K562 (cell line): ENCODE measurements around the gene PPP1R14D. TPM values are rescaled to one million over a fixed set of nuclear protein-coding genes. Genes with fewer than 3 reads are reported as not detected.

Experiments used
- BCL6 ChIP-seq: fragments of 250-450 bp; sonication (Bioruptor Pico); IDR thresholded peaks from 2 replicates; pipeline ENCODE4 v1.4.0; 2020
- CHD2 ChIP-seq: IDR thresholded peaks from 2 replicates; pipeline ENCODE4 v1.6.1; 2011; ENCODE audit warnings: low read depth, low read length
- COPS2 ChIP-seq: fragments of 450-650 bp; conservative IDR thresholded peaks from 2 replicates; pipeline ENCODE4 v1.6.1; 2016; ENCODE audit warnings: mild to moderate bottlenecking, moderate library complexity
- EHMT2 ChIP-seq: fragments of 450-650 bp; IDR thresholded peaks from 2 replicates; pipeline ENCODE4 v1.6.1; 2018; ENCODE audit warnings: antibody characterized with exemption
- ETV1 ChIP-seq: fragments of 450-650 bp; conservative IDR thresholded peaks from 2 replicates; pipeline ENCODE4 v1.6.1; 2016; ENCODE audit warnings: missing genetic modification characterization, control low read depth, low read depth, missing compliant biosample characterization
- FOXK1 ChIP-seq: sonication (generic); formaldehyde crosslinking; IDR thresholded peaks from 2 replicates; pipeline ENCODE4 v1.8.0; 2022; ENCODE audit warnings: missing genetic modification reagents, mild to moderate bottlenecking, borderline replicate concordance
- FOXP1 ChIP-seq: sonication (generic); formaldehyde crosslinking; IDR thresholded peaks from 2 replicates; pipeline ENCODE4 v1.8.0; 2022; ENCODE audit warnings: mild to moderate bottlenecking, missing genetic modification reagents
- HMG20A ChIP-seq: fragments of 450-650 bp; formaldehyde crosslinking; conservative IDR thresholded peaks from 2 replicates; pipeline ENCODE4 v1.4.0; 2020; ENCODE audit warnings: mild to moderate bottlenecking, mixed read lengths
- HNRNPL ChIP-seq: fragments of 200-400 bp; formaldehyde crosslinking; IDR thresholded peaks from 2 replicates; pipeline ENCODE4 v1.6.1; 2017; ENCODE audit warnings: low read depth, mild to moderate bottlenecking, low read length
- HSF4 ChIP-seq: fragments of 250-450 bp; sonication (Bioruptor Pico); IDR thresholded peaks from 2 replicates; pipeline ENCODE4 v2.1.2; 2022; ENCODE audit warnings: mild to moderate bottlenecking, moderate library complexity, borderline replicate concordance
- KAT8 ChIP-seq: fragments of 450-650 bp; IDR thresholded peaks from 2 replicates; pipeline ENCODE4 v1.6.1; 2016; ENCODE audit warnings: low read depth, mild to moderate bottlenecking
- KDM1A ChIP-seq, 2 experiments: fragments of 450-650 bp; IDR thresholded peaks; 2 replicates each; pipeline ENCODE4 v1.6.1; 2016; ENCODE audit warnings: mild to moderate bottlenecking in 2 of 2
- MIER1 ChIP-seq: fragments of 450-650 bp; IDR thresholded peaks from 2 replicates; pipeline ENCODE4 v1.6.1; 2016; ENCODE audit warnings: antibody characterized with exemption, mild to moderate bottlenecking, low read depth
- NONO ChIP-seq, 2 experiments: fragments of 200-400 bp in 1 of 2; fragments of 450-650 bp in 1 of 2; formaldehyde crosslinking in 1 of 2; IDR thresholded peaks; 2 replicates each; pipeline ENCODE4 v1.6.1; 2017; ENCODE audit warnings: low read depth in 2 of 2, mild to moderate bottlenecking in 2 of 2, moderate library complexity in 2 of 2, low read length in 1 of 2
- SMAD3 ChIP-seq: fragments of 450-650 bp; formaldehyde crosslinking; conservative IDR thresholded peaks from 2 replicates; pipeline ENCODE4 v1.4.0; 2020; ENCODE audit warnings: mild to moderate bottlenecking
- STAG1 ChIP-seq: sonication (generic); formaldehyde crosslinking; IDR thresholded peaks from 2 replicates; pipeline ENCODE4 v1.5.0; 2020; ENCODE audit warnings: missing genetic modification reagents, borderline replicate concordance
- TAF7 ChIP-seq: fragments of 450-650 bp; IDR thresholded peaks from 2 replicates; pipeline ENCODE4 v1.6.1; 2016; ENCODE audit warnings: missing genetic modification characterization, missing compliant biosample characterization
- ZNF134 ChIP-seq: fragments of 250-450 bp; sonication (Bioruptor Pico); conservative IDR thresholded peaks from 2 replicates; pipeline ENCODE4 v1.4.0; 2020
- ZNF384 ChIP-seq: IDR thresholded peaks from 2 replicates; pipeline ENCODE4 v1.6.1; 2012; ENCODE audit warnings: low read depth, low read length, improper control_type of control experiment
- polyA plus RNA-seq, 8 experiments: library from polyadenylated mRNA; depleted of rRNA in 4 of 8; stranded (reverse) in 5 of 8; unstranded in 3 of 8; fragments of >200 nt; fragmentation: Nextera tagmentation in 2 of 8; fragmentation: Illumina TruSeq in 1 of 8; extraction: Ambion mirVana in 2 of 8; extraction: Trizol in 1 of 8; gene quantifications; 2 replicates each; pipeline versions ENCODE4 v1.2.1 to v1.2.3, GENCODE V29; 2011 to 2014; ENCODE audit warnings: inconsistent platforms in 1 of 8, missing spikeins in 1 of 8
- total RNA-seq, 7 experiments: library from RNA; depleted of rRNA in 6 of 7; stranded (reverse); fragments of >200 nt in 6 of 7; fragmentation: Illumina TruSeq in 2 of 7; extraction: Trizol in 2 of 7; gene quantifications; 2 replicates each; pipeline versions ENCODE4 v1.2.1 to v1.2.3, GENCODE V29; 2011 to 2021; ENCODE audit warnings: low replicate concordance in 1 of 7
- TF ChIP-seq, protein P1 (sequence below): fragments of 250-450 bp; sonication (Bioruptor Pico); IDR thresholded peaks from 2 replicates; pipeline ENCODE4 v1.8.0; 2021; ENCODE audit warnings: borderline replicate concordance, mild to moderate bottlenecking, moderate library complexity; ENCODE audit not compliant: poor library complexity, severe bottlenecking
- TF ChIP-seq, protein P2 (sequence below): fragments of 250-450 bp; sonication (Bioruptor Pico); IDR thresholded peaks from 2 replicates; pipeline ENCODE4 v1.4.0; 2020; ENCODE audit warnings: borderline replicate concordance
- TF ChIP-seq, protein P3 (sequence below): sonication (generic); formaldehyde crosslinking; IDR thresholded peaks from 2 replicates; pipeline ENCODE4 v1.8.0; 2022; ENCODE audit warnings: mild to moderate bottlenecking, low read depth, missing genetic modification reagents
- TF ChIP-seq, protein P4 (sequence below): sonication (generic); formaldehyde crosslinking; IDR thresholded peaks from 2 replicates; pipeline ENCODE4 v1.4.0; 2020; ENCODE audit warnings: mild to moderate bottlenecking, missing genetic modification reagents

PPP1R14D gene
- total and polyA plus RNA-seq, 9 of the 15 experiments (the other 6 are each of a cell fraction or from before 2014, with no cell fraction given): 0.11 to 0.18 TPM; not detected in 7

DNA sequence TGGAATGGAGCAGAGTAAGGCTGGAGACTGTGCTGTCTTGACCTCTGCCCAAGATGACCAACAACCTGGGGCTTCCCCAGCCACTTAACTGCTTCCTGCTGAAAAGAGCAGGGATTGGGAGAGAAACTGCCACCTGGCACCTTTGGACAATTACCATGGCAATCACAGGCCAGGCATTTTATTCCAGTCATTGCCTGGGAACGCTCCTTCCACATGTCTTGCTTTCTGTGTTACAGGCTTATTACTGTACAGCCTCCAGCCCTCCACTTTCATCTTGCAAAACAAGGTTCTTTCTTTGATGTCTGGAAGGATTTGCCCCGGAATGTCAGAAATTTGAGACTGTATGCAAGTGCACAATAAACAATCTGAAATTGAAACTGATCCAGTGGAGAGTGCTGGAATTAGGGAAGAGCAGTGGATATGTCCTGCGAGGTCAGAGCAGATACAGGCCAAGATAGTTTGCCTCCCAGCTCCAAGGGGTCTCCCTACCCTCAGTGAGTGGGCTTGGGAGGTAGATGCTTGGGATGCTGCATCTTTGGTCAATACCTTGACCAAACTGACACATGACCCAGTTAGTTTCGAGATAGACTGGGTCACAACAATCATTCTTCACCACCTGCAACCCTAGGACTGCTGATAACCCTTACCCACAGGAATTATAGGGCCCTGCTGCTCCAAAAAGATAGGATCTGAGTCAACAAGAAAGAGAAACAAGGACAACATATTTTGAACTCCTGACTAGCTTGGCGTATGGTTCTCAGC, 2.7 kb downstream of the PPP1R14D start (continued):
- TF ChIP-seq HNRNPL: no peak
- TF ChIP-seq HMG20A: no peak
- TF ChIP-seq STAG1 (CRISPR knock-in tag): no peak
- TF ChIP-seq, protein P1, sequence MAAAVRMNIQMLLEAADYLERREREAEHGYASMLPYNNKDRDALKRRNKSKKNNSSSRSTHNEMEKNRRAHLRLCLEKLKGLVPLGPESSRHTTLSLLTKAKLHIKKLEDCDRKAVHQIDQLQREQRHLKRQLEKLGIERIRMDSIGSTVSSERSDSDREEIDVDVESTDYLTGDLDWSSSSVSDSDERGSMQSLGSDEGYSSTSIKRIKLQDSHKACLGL: no peak
- TF ChIP-seq EHMT2: no peak
- TF ChIP-seq KDM1A (IDR thresholded peaks at IDR 0.05): peak; percentile 93 to 94
- TF ChIP-seq, protein P2, sequence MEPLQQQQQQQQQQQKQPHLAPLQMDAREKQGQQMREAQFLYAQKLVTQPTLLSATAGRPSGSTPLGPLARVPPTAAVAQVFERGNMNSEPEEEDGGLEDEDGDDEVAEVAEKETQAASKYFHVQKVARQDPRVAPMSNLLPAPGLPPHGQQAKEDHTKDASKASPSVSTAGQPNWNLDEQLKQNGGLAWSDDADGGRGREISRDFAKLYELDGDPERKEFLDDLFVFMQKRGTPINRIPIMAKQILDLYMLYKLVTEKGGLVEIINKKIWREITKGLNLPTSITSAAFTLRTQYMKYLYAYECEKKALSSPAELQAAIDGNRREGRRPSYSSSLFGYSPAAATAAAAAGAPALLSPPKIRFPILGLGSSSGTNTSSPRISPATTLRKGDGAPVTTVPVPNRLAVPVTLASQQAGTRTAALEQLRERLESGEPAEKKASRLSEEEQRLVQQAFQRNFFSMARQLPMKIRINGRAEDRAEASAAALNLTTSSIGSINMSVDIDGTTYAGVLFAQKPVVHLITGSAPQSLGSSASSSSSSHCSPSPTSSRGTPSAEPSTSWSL (CRISPR knock-in tag): no peak
- TF ChIP-seq TAF7: no peak
- peak; percentile 53; the same call in 1 of the 2 replicates for TF ChIP-seq SMAD3 (CRISPR knock-in tag)
- TF ChIP-seq KAT8: no peak
- no peak for TF ChIP-seq CHD2
- TF ChIP-seq ETV1: no peak
- TF ChIP-seq, protein P3, sequence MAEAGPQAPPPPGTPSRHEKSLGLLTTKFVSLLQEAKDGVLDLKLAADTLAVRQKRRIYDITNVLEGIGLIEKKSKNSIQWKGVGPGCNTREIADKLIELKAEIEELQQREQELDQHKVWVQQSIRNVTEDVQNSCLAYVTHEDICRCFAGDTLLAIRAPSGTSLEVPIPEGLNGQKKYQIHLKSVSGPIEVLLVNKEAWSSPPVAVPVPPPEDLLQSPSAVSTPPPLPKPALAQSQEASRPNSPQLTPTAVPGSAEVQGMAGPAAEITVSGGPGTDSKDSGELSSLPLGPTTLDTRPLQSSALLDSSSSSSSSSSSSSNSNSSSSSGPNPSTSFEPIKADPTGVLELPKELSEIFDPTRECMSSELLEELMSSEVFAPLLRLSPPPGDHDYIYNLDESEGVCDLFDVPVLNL (CRISPR knock-in tag): no peak
- TF ChIP-seq BCL6 (CRISPR knock-in tag): no peak
- TF ChIP-seq, protein P4, sequence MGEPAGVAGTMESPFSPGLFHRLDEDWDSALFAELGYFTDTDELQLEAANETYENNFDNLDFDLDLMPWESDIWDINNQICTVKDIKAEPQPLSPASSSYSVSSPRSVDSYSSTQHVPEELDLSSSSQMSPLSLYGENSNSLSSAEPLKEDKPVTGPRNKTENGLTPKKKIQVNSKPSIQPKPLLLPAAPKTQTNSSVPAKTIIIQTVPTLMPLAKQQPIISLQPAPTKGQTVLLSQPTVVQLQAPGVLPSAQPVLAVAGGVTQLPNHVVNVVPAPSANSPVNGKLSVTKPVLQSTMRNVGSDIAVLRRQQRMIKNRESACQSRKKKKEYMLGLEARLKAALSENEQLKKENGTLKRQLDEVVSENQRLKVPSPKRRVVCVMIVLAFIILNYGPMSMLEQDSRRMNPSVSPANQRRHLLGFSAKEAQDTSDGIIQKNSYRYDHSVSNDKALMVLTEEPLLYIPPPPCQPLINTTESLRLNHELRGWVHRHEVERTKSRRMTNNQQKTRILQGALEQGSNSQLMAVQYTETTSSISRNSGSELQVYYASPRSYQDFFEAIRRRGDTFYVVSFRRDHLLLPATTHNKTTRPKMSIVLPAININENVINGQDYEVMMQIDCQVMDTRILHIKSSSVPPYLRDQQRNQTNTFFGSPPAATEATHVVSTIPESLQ (CRISPR knock-in tag): no peak
- peak; percentile 90 for TF ChIP-seq FOXP1 (CRISPR knock-in tag)
- TF ChIP-seq HSF4 (CRISPR knock-in tag): no peak
- TF ChIP-seq NONO (IDR thresholded peaks at IDR 0.05; ENCODE audit: low read depth in 2 of 2, low read length in 1 of 2): peak in 1 of 2 experiments; percentile 51; a peak in 1 of 4 replicates
- TF ChIP-seq ZNF384: no peak
- TF ChIP-seq FOXK1 (CRISPR knock-in tag): no peak
- no peak for TF ChIP-seq COPS2
- no peak for TF ChIP-seq MIER1
- no peak for TF ChIP-seq ZNF134 (CRISPR knock-in tag)
